AG04449 (cell line): ENCODE results near the gene TBCE.

Experiments
- CTCF ChIA-PET: fragments of 350-600 bp; formaldehyde crosslinking; extraction: SDS; loops from one replicate; lab custom pipeline; 2021; ENCODE audit warnings: antibody characterized with exemption; lab: Yijun Ruan, JAX
- POLR2A ChIA-PET: fragments of 400-600, 350-600 bp; formaldehyde crosslinking; extraction: SDS; loops from one replicate; lab custom pipeline; 2020; ENCODE audit warnings: antibody characterized with exemption, inconsistent platforms; lab: Yijun Ruan, JAX
- DNase-seq: peaks from one replicate; pipeline ENCODE4 v3.0.0-alpha.2; 2010; ENCODE audit warnings: low read depth, low spot score
- H3K4me3 ChIP-seq: 2 replicates; pipeline ENCODE4 v1.5.1; 2011; ENCODE audit warnings: low read depth, mild to moderate bottlenecking, control low read depth, low read length
- CTCF ChIP-seq: IDR thresholded peaks from one replicate; pipeline ENCODE4 v1.5.1; 2011; ENCODE audit warnings: mild to moderate bottlenecking, moderate library complexity, low read length, control low read depth, inconsistent platforms; ENCODE audit not compliant: insufficient read depth; ENCODE audit errors: missing control alignments

TBCE gene

GRCh38 chr1:235473806-235474205 is 106.6 kb downstream of the TBCE start:
- no peak for DNase-seq
- H3K4me3 ChIP-seq: no peak overlapping the region
- ChIA-PET POLR2A (no interaction called here), CTCF (no interaction called here)
- no peak for TF ChIP-seq CTCF

- CTCF ChIA-PET: interaction anchor here (0.5 kb wide), 1 partner anchor 15 kb away, joined by 3 read pairs; no protein-coding TSS in a partner anchor
- POLR2A ChIA-PET: no interaction called here
Observed at GRCh38 chr1:235483090-235483489, 115.9 kb downstream of the TBCE start.

GRCh38 chr1:235485558-235485957 is 118.3 kb downstream of the TBCE start:
- DNase-seq: no peak
- CTCF ChIA-PET: interaction anchor here (0.9 to 1.0 kb wide), 2 partner anchors 19 to 70 kb away, joined by 3 read pairs; no protein-coding TSS in a partner anchor
- no peak overlapping the region for H3K4me3 ChIP-seq
- POLR2A ChIA-PET: no interaction called here
- TF ChIP-seq CTCF: no peak

More at GRCh38 chr1:235483090-235483489, 115.9 kb downstream of the TBCE start:
- TF ChIP-seq CTCF: no peak
- no peak for DNase-seq
- H3K4me3 ChIP-seq: no peak overlapping the region

GRCh38 chr1:235486321-235486720 is 119.1 kb downstream of the TBCE start:
- no peak for DNase-seq
- no peak for TF ChIP-seq CTCF
- H3K4me3 ChIP-seq: no peak overlapping the region
- ChIA-PET POLR2A (no interaction called here), CTCF (interaction anchor here (1.0 to 1.5 kb wide), 2 partner anchors 11 to 70 kb away, joined by 3 read pairs; no protein-coding TSS in a partner anchor)

GRCh38 chr1:235491644-235492043 is 124.4 kb downstream of the TBCE start:
- POLR2A ChIA-PET: no interaction called here
- H3K4me3 ChIP-seq: no peak overlapping the region
- no peak for DNase-seq
- CTCF ChIA-PET: interaction anchor here (2.5 to 2.9 kb wide), 2 partner anchors 11 to 13 kb away, joined by 7 read pairs; partner anchors contain the start of gene B3GALNT2
- no peak for TF ChIP-seq CTCF

GRCh38 chr1:235494531-235494930 is 127.3 kb downstream of the TBCE start:
- H3K4me3 ChIP-seq: no peak overlapping the region
- ChIA-PET CTCF (interaction anchor here (1.0 to 3.7 kb wide), 3 partner anchors 9 to 478 kb away, joined by 3 to 26 read pairs (median 3); partner anchors contain the start of gene B3GALNT2), POLR2A (no interaction called here)
- DNase-seq: no peak
- no peak for TF ChIP-seq CTCF
